Spleen (tissue), 11 donors: ENCODE measurements around the gene SLC10A6. TPM values are rescaled to one million over a fixed set of nuclear protein-coding genes. Genes with fewer than 3 reads are reported as not detected.
"Not testable (repeated sequence)": the region's sequence is repeated elsewhere in the genome, so short reads cannot be mapped to it uniquely, and the experiment has no call there.

ENCODE experiments used
- DNase-seq: peaks from one replicate; pipeline ENCODE4 v3.0.0-alpha.2; 2020
- H3K27ac ChIP-seq, 8 donors: fragments of 200-600 bp; sonication (generic) in 7 of 8; 1 replicate in 4 of 8; 2 replicates in 4 of 8; pipeline versions ENCODE4 v1.5.0 to v1.8.0; 2016 to 2021; ENCODE audit warnings: inconsistent platforms in 4 of 8, mild to moderate bottlenecking in 4 of 8, moderate library complexity in 1 of 8
- H3K27me3 ChIP-seq, 7 donors: fragments of 200-600 bp; sonication (generic) in 6 of 7; replicated peaks in 1 of 7; 1 replicate in 4 of 7; 2 replicates in 3 of 7; pipeline versions ENCODE4 v1.5.0 to v1.8.0; 2016 to 2021; ENCODE audit warnings: inconsistent platforms in 3 of 7, mild to moderate bottlenecking in 1 of 7
- H3K36me3 ChIP-seq, 6 donors: fragments of 200-600 bp; sonication (generic) in 5 of 6; 1 replicate in 4 of 6; 2 replicates in 2 of 6; pipeline versions ENCODE4 v1.5.0 to v1.8.0; 2016 to 2021; ENCODE audit warnings: inconsistent platforms in 2 of 6
- H3K4me1 ChIP-seq, 6 donors: fragments of 200-600 bp; sonication (generic) in 5 of 6; 1 replicate in 3 of 6; 2 replicates in 3 of 6; pipeline versions ENCODE4 v1.5.0 to v1.8.0; 2016 to 2021; ENCODE audit warnings: inconsistent platforms in 3 of 6
- H3K4me3 ChIP-seq, 8 donors: fragments of 200-600 bp; sonication (generic) in 7 of 8; 1 replicate in 4 of 8; 2 replicates in 4 of 8; pipeline versions ENCODE4 v1.5.0 to v1.8.0; 2016 to 2021; ENCODE audit warnings: inconsistent platforms in 4 of 8, mild to moderate bottlenecking in 4 of 8, moderate library complexity in 2 of 8
- H3K9me3 ChIP-seq, 8 donors: fragments of 200-600 bp; sonication (generic) in 7 of 8; 1 replicate in 4 of 8; 2 replicates in 4 of 8; pipeline versions ENCODE4 v1.5.0 to v1.8.0; 2016 to 2021; ENCODE audit warnings: inconsistent platforms in 4 of 8
- POLR2A ChIP-seq, 3 donors: fragments of 450-650 bp; IDR thresholded peaks; one replicate each; pipeline ENCODE4 v1.5.1; 2017; ENCODE audit warnings: antibody characterized with exemption in 3 of 3, mild to moderate bottlenecking in 1 of 3
- POLR2AphosphoS5 ChIP-seq, 3 donors: sonication (generic); formaldehyde crosslinking; IDR thresholded peaks; one replicate each; pipeline ENCODE4 v1.5.1; 2017; ENCODE audit warnings: antibody characterized with exemption in 3 of 3
- WGBS, 5 donors: extraction: QIAGEN DNeasy Blood & Tissue Kit in 3 of 5; methylation state at CpG; one replicate each; pipeline versions ENCODE4 v1.1.5 to v1.1.7; 2013 to 2018; 5-methylcytosine and 5-hydroxymethylcytosine counted together
- intact Hi-C: fragments of 100-400 bp; cut with DNase I; formaldehyde crosslinking; loops from one replicate; pipeline ENCODE4 v1.15.0; 2023; ENCODE audit warnings: low total_unique reads
- polyA plus RNA-seq, 3 donors: library from polyadenylated mRNA; stranded (reverse); fragments of 200-250 nt; gene quantifications; one replicate each; pipeline ENCODE4 v1.2.1, GENCODE V29; 2013
- total RNA-seq, 7 donors: library from RNA; depleted of rRNA in 3 of 7; stranded (reverse); fragments of >200 nt in 3 of 7; fragmentation: NEBNext Ultra II Directional in 4 of 7; extraction: Animal tissue kit (Norgen Biotek cat#: 25700) in 4 of 7; gene quantifications; one replicate each; pipeline versions ENCODE4 v1.1.0 to v1.2.1, GENCODE V29; 2016 to 2021
- TF ChIP-seq, protein P1 (sequence below), 11 experiments: fragments of 200-600 bp in 7 of 11; fragments of 450-650 bp in 4 of 11; sonication (generic) in 4 of 11; IDR thresholded peaks in 8 of 11; conservative IDR thresholded peaks in 3 of 11; 1 replicate in 7 of 11; 2 replicates in 4 of 11; pipeline versions ENCODE4 v1.4.0 to v1.8.0; 2016 to 2021; ENCODE audit warnings: antibody characterized with exemption in 11 of 11, inconsistent platforms in 4 of 11, mild to moderate bottlenecking in 1 of 11
- donor health status: healthy with polysubstance abuse.
- donor health status: DM: no; HTN: no; CAD: no; lungs with moderate emphysema.
- donor health status: DM: no; HTN: no; CAD: no.
- donor health status: Bipolar disorder and iron deficiency.
- donor health status: healthy.
- donor health status: DM: no; HTN: no; CAD: no.
- donor health status: DM: yes; HTN: yes; CAD: no.

Gene SLC10A6
- total and polyA plus RNA-seq, 10 donors = 0.49 to 3.7 (median 1.1) TPM; not detected in 4

DNA sequence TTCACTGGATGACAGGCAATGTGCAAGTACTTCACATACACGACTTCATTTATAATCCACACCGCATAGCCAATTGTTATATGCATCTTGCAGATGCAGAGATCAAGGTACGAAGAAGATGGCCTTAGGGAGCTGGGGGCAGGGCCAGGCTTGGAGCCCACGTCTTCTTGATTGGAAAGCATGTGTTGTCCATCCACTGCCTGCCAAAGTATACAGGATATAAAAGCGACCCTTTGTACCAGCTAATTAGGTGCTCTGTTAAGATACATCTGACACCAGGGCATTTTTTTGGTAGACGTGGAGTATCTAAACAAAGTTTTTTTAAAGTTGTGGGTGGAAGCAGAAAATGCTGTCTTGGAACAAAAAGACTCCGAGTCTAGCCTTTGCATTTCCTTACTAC, 41.6 kb upstream of the SLC10A6 start:
- TF ChIP-seq POLR2A (IDR thresholded peaks at IDR 0.05) = no peak
- TF ChIP-seq POLR2AphosphoS5 (IDR thresholded peaks at IDR 0.05) = no peak
- TF ChIP-seq, protein P1, sequence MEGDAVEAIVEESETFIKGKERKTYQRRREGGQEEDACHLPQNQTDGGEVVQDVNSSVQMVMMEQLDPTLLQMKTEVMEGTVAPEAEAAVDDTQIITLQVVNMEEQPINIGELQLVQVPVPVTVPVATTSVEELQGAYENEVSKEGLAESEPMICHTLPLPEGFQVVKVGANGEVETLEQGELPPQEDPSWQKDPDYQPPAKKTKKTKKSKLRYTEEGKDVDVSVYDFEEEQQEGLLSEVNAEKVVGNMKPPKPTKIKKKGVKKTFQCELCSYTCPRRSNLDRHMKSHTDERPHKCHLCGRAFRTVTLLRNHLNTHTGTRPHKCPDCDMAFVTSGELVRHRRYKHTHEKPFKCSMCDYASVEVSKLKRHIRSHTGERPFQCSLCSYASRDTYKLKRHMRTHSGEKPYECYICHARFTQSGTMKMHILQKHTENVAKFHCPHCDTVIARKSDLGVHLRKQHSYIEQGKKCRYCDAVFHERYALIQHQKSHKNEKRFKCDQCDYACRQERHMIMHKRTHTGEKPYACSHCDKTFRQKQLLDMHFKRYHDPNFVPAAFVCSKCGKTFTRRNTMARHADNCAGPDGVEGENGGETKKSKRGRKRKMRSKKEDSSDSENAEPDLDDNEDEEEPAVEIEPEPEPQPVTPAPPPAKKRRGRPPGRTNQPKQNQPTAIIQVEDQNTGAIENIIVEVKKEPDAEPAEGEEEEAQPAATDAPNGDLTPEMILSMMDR (IDR thresholded peaks at IDR 0.05 in 8 of 11, conservative IDR thresholded peaks at IDR 0.05 in 3 of 11) = no peak
- H3K4me1 ChIP-seq = peaks cover 0 to 18% (median 11%) of the 10 kb centered on the region in 6 donors
- DNase-seq = no peak
- peaks cover 0 to 27% (median 5%) of the 10 kb centered on the region in 7 donors for H3K27me3 ChIP-seq
- H3K9me3 ChIP-seq = no peaks in the 10 kb centered on the region
- H3K36me3 ChIP-seq = no peaks in the 10 kb centered on the region
- 83 to 90% (median 86%) methylated on average over 7 of the region's 7 CpGs for WGBS, 5 donors
- intact Hi-C loops = no loop called here
- no peak overlapping the region for H3K27ac ChIP-seq
- no peak overlapping the region for H3K4me3 ChIP-seq

DNA sequence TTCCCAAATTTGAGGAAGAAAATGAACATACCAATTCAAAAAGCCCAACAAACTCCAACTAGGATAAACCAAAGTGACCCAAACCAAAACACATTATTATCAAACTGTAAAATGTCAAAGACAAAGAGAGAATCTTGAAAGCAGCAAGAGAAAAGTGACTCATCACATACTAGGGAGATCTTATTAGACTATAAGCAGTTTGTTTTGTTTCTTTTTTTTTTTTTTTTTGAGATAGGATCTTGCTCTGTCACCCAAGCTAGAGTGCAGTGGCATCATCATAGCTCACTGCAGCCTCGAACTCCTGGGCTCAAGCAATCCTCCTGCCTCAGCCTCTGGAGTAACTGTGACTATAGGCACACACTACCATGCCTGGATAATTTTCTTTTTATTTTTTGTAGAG, 30.5 kb upstream of the SLC10A6 start:
- H3K27me3 ChIP-seq = no peaks in the 10 kb centered on the region
- 60 to 76% (median 61%) methylated on average over 1 of the region's 1 CpG for WGBS, 5 donors

DNA sequence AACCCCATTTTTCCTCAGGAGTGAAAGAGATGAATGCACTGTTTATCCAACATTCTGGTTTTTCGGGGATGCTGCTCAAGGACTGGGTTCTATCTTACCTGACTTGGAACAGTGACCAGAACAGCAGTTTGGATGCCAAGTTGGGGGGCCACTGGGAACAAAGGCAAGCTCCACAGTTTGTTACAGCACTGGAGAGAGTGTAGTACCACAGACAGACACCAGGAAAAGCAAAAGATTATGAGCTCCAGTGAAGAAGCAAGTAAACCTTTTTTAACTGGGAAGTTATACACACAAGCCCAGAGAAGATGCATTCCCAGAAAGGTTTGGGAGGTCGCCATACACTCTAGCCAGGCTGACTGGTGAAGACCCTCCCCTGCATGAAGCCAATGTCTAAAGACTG, 29.5 kb upstream of the SLC10A6 start:
- Histone ChIP-seq H3K27me3 (no peaks in the 10 kb centered on the region), H3K9me3 (peaks cover 0 to 43% (median 31%) of the 10 kb centered on the region in 8 donors), H3K4me1 (no peaks in the 10 kb centered on the region), H3K36me3 (no peaks in the 10 kb centered on the region), H3K4me3 (no peak overlapping the region), H3K27ac (no peak overlapping the region)
- 83 to 93% (median 87%) methylated on average over 2 of the region's 2 CpGs for WGBS, 5 donors
- TF ChIP-seq, protein P1 (IDR thresholded peaks at IDR 0.05 in 8 of 11, conservative IDR thresholded peaks at IDR 0.05 in 3 of 11) = no peak
- TF ChIP-seq POLR2A (IDR thresholded peaks at IDR 0.05) (no peak), POLR2AphosphoS5 (IDR thresholded peaks at IDR 0.05) (no peak)
- intact Hi-C loops = no loop called here
- no peak for DNase-seq

More for the DNA sequence above, 30.5 kb upstream of the SLC10A6 start:
- Histone ChIP-seq H3K27ac (no peak overlapping the region), H3K4me3 (no peak overlapping the region), H3K9me3 (peaks cover 0 to 43% (median 31%) of the 10 kb centered on the region in 8 donors), H3K36me3 (no peaks in the 10 kb centered on the region), H3K4me1 (no peaks in the 10 kb centered on the region)
- no peak for DNase-seq
- TF ChIP-seq POLR2AphosphoS5 (IDR thresholded peaks at IDR 0.05) = no peak
- TF ChIP-seq, protein P1 (IDR thresholded peaks at IDR 0.05 in 8 of 11, conservative IDR thresholded peaks at IDR 0.05 in 3 of 11) = no peak
- TF ChIP-seq POLR2A (IDR thresholded peaks at IDR 0.05) = no peak
- intact Hi-C loops = no loop called here

DNA sequence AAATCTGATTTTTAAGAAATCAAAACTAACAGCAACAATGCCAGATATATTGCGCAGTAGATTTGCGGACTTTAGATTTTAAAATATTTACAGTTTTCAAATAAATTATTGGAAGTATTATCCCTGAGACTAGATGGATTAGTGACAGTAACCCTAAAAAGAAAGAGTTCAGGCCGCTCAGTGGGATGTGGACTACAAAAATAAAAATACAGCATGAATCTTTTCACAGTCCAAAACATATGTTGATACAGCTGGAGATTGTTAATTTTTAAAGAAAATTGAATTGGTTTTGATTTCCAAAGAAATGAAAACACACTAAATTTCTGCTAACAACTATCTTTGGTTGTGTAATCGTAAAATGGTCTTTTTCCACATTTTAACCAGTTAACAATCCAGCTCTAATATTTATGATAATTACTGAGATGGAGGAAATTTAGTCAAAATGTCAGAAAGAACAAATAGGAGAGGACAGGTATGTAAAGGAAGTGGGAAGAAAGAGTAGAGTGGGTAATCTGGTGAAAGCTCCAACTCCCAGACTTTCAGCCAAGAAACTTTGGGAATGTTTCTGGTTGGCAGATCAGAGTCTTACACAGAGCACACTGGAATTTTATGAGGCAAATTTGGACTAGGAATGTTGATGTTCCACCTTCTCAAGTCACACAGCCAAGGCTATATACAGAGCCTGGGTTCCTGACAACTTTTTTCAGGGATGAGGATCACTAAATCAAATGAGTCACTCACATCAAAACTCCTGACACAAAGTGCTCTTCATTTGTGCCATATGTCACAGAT, 27.9 kb upstream of the SLC10A6 start:
- WGBS, 5 donors = 89 to 96% (median 94%) methylated on average over 4 of the region's 4 CpGs
- TF ChIP-seq POLR2AphosphoS5 (IDR thresholded peaks at IDR 0.05) (no peak), POLR2A (IDR thresholded peaks at IDR 0.05) (no peak)
- TF ChIP-seq, protein P1 (IDR thresholded peaks at IDR 0.05 in 8 of 11, conservative IDR thresholded peaks at IDR 0.05 in 3 of 11) = no peak
- DNase-seq = no peak

DNA sequence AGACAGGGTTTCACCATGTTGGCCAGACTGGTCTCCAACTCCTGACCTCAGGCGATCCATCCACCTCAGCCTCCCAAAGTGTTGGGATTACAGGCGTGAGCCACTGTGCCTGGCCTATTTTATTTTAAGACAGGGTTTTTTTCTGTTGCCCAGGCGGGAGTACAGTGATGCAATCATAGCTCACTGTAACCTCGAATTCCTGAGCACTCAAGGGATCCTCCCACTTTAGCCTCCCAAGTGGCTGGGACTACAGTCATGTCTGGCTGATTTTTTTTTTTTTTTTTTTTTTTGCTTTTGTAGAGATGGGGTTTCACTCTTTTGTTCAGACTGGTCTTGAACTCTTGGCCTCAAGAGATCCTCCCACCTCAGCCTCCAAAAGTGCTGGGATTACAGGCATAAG, 26.3 kb upstream of the SLC10A6 start:
- DNase-seq, intact Hi-C loops: not testable (repeated sequence)

More for the DNA sequence above, 27.9 kb upstream of the SLC10A6 start:
- no peak overlapping the region for H3K27ac ChIP-seq
- peaks cover 0 to 43% (median 31%) of the 10 kb centered on the region in 8 donors for H3K9me3 ChIP-seq
- H3K4me1 ChIP-seq = no peaks in the 10 kb centered on the region
- intact Hi-C loops = no loop called here
- H3K27me3 ChIP-seq = no peaks in the 10 kb centered on the region
- H3K36me3 ChIP-seq = no peaks in the 10 kb centered on the region
- no peak overlapping the region for H3K4me3 ChIP-seq

More for the DNA sequence above, 26.3 kb upstream of the SLC10A6 start:
- WGBS, 5 donors = 82 to 88% (median 83%) methylated on average over 4 of the region's 4 CpGs
- not testable (repeated sequence) for H3K36me3 ChIP-seq, H3K27me3 ChIP-seq, H3K27ac ChIP-seq, H3K4me3 ChIP-seq, H3K4me1 ChIP-seq
- peaks cover 0 to 30% (median 25%) of the 10 kb centered on the region in 8 donors for H3K9me3 ChIP-seq
